H1 (cell line): ENCODE data around the gene ARSI. TPM values are rescaled to one million over a fixed set of nuclear protein-coding genes. Genes with fewer than 3 reads are reported as not detected.
"Not testable (repeated sequence)": the region's sequence is repeated elsewhere in the genome, so short reads cannot be mapped to it uniquely, and the experiment has no call there.

Experiments used
- CTCF ChIA-PET: fragments of 300-600 bp; sonication (Branson Sonifier 250); formaldehyde crosslinking; loops from one replicate; lab custom pipeline; 2021; ENCODE audit not compliant: partially characterized antibody; lab: Charles Lee
- POLR2A ChIA-PET: fragments of 300-600 bp; sonication (Branson Sonifier 250); formaldehyde crosslinking; loops from one replicate; lab custom pipeline; 2021; ENCODE audit warnings: inconsistent platforms; ENCODE audit not compliant: partially characterized antibody; lab: Charles Lee
- DNase-seq, 2 experiments: peaks; one replicate each; pipeline versions ENCODE4 v3.0.0 to v3.0.0-alpha.2; 2010 to 2022; ENCODE audit warnings: low spot score in 2 of 2, low read depth in 1 of 2, mixed read lengths in 1 of 2
- FAIRE-seq: peaks from 2 replicates; lab custom pipeline; 2011; peaks lifted over from hg19 to GRCh38; lab: Jason Lieb, UNC
- H2AFZ ChIP-seq: 2 replicates; pipeline ENCODE4 v1.8.1; 2012; ENCODE audit warnings: low read length, inconsistent platforms
- H2AK5ac ChIP-seq: 2 replicates; pipeline ENCODE4 v1.6.1; 2013; ENCODE audit warnings: low read depth, low read length
- H2BK120ac ChIP-seq: replicated peaks from 2 replicates; pipeline ENCODE3; 2013; ENCODE audit warnings: low read depth, low read length, inconsistent platforms
- H2BK12ac ChIP-seq: 2 replicates; pipeline ENCODE4 v1.6.1; 2013; ENCODE audit warnings: low read depth, low read length
- H2BK15ac ChIP-seq: 2 replicates; pipeline ENCODE4 v1.6.1; 2013; ENCODE audit warnings: low read length
- H2BK20ac ChIP-seq: 2 replicates; pipeline ENCODE4 v1.6.1; 2013; ENCODE audit warnings: low read length
- H2BK5ac ChIP-seq: 2 replicates; pipeline ENCODE4 v1.6.1; 2013; ENCODE audit warnings: low read depth, low read length
- H3K14ac ChIP-seq: 2 replicates; pipeline ENCODE4 v1.6.1; 2013; ENCODE audit warnings: inconsistent platforms; ENCODE audit not compliant: insufficient read length
- H3K18ac ChIP-seq: 2 replicates; pipeline ENCODE4 v1.6.1; 2013; ENCODE audit warnings: low read length; ENCODE audit errors: extremely low read depth
- H3K23ac ChIP-seq: 2 replicates; pipeline ENCODE4 v1.6.1; 2013; ENCODE audit warnings: inconsistent platforms; ENCODE audit not compliant: insufficient read length
- H3K23me2 ChIP-seq: 2 replicates; pipeline ENCODE4 v1.6.1; 2013; ENCODE audit warnings: low read depth, low read length
- H3K27ac ChIP-seq: 2 replicates; pipeline ENCODE4 v1.6.1; 2011; ENCODE audit warnings: low read depth, low read length, inconsistent platforms
- H3K27me3 ChIP-seq, 4 experiments: replicated peaks in 1 of 4; 1 replicate in 1 of 4; 2 replicates in 3 of 4; pipeline versions ENCODE4 v1.6.1 to v1.8.1; 2011 to 2013; ENCODE audit warnings: low read length in 3 of 4, mild to moderate bottlenecking in 3 of 4, inconsistent platforms in 2 of 4, mixed read lengths in 2 of 4, moderate library complexity in 1 of 4; ENCODE audit not compliant: control insufficient read depth in 3 of 4, insufficient read depth in 3 of 4; ENCODE audit errors: extremely low read depth in 1 of 4
- H3K36me3 ChIP-seq, 4 experiments: 2 replicates each; pipeline versions ENCODE4 v1.6.1 to v1.8.1; 2011 to 2013; ENCODE audit warnings: mild to moderate bottlenecking in 4 of 4, low read length in 3 of 4, moderate library complexity in 2 of 4, control low read depth in 1 of 4, inconsistent platforms in 1 of 4; ENCODE audit not compliant: insufficient read depth in 4 of 4, control insufficient read depth in 2 of 4
- H3K4ac ChIP-seq: replicated peaks from 2 replicates; pipeline ENCODE3; 2013; ENCODE audit warnings: low read length, low read depth, mixed read lengths, inconsistent platforms; ENCODE audit not compliant: insufficient read length
- H3K4me1 ChIP-seq, 4 experiments: replicated peaks in 1 of 4; 1 replicate in 1 of 4; 2 replicates in 3 of 4; pipeline versions ENCODE4 v1.6.1 to v1.8.1; 2011 to 2013; ENCODE audit warnings: low read length in 3 of 4, inconsistent platforms in 2 of 4, mixed read lengths in 1 of 4; ENCODE audit not compliant: insufficient read depth in 4 of 4, control insufficient read depth in 3 of 4
- H3K4me2 ChIP-seq, 2 experiments: 2 replicates each; pipeline versions ENCODE4 v1.6.1 to v1.8.1; 2011 to 2013; ENCODE audit warnings: low read depth in 2 of 2, low read length in 2 of 2, control low read depth in 1 of 2, inconsistent platforms in 1 of 2, mild to moderate bottlenecking in 1 of 2; ENCODE audit not compliant: insufficient read depth in 1 of 2
- H3K4me3 ChIP-seq, 4 experiments: fragments of 200-600, 300-600 bp in 1 of 4; sonication (generic), shearing (Covaris generic), sonication (Bioruptor Twin) in 1 of 4; 2 replicates each; pipeline versions ENCODE4 v1.5.1 to v1.8.1; 2011 to 2016; ENCODE audit warnings: low read length in 4 of 4, low read depth in 3 of 4, control low read depth in 2 of 4, inconsistent platforms in 2 of 4, mild to moderate bottlenecking in 2 of 4, mixed read lengths in 1 of 4, moderate library complexity in 1 of 4; ENCODE audit not compliant: insufficient read depth in 2 of 4; ENCODE audit errors: extremely low read depth in 1 of 4
- H3K56ac ChIP-seq: replicated peaks from 2 replicates; pipeline ENCODE3; 2013; ENCODE audit warnings: low read depth, mild to moderate bottlenecking, mixed read lengths, low read length, inconsistent platforms; ENCODE audit not compliant: insufficient read length
- H3K79me1 ChIP-seq: 2 replicates; pipeline ENCODE4 v1.6.1; 2013; ENCODE audit warnings: low read depth, low read length, control low read depth
- H3K79me2 ChIP-seq, 2 experiments: 2 replicates each; pipeline versions ENCODE4 v1.6.1 to v1.8.1; 2012 to 2013; ENCODE audit warnings: low read length in 2 of 2, mild to moderate bottlenecking in 2 of 2, inconsistent platforms in 1 of 2; ENCODE audit not compliant: insufficient read depth in 2 of 2, control insufficient read depth in 1 of 2
- H3K9ac ChIP-seq, 4 experiments: replicated peaks in 1 of 4; 1 replicate in 1 of 4; 2 replicates in 3 of 4; pipeline versions ENCODE4 v1.6.1 to v1.8.1; 2011 to 2013; ENCODE audit warnings: low read depth in 3 of 4, low read length in 3 of 4, control low read depth in 2 of 4, mild to moderate bottlenecking in 2 of 4, moderate library complexity in 2 of 4, inconsistent platforms in 1 of 4; ENCODE audit errors: extremely low read depth in 1 of 4
- H3K9me3 ChIP-seq, 2 experiments: 2 replicates each; pipeline versions ENCODE4 v1.6.1 to v1.8.1; 2012 to 2013; ENCODE audit warnings: mild to moderate bottlenecking in 2 of 2, moderate library complexity in 2 of 2, control low read depth in 1 of 2, inconsistent platforms in 1 of 2, low read depth in 1 of 2, low read length in 1 of 2, mixed read lengths in 1 of 2; ENCODE audit not compliant: insufficient read depth in 2 of 2
- H4K20me1 ChIP-seq, 2 experiments: replicated peaks in 1 of 2; 2 replicates each; pipeline versions ENCODE3 to v1.8.1; 2011 to 2013; ENCODE audit warnings: inconsistent platforms in 2 of 2, low read length in 2 of 2, mild to moderate bottlenecking in 1 of 2; ENCODE audit not compliant: insufficient read depth in 2 of 2, control insufficient read depth in 1 of 2
- H4K5ac ChIP-seq: 2 replicates; pipeline ENCODE4 v1.6.1; 2013; ENCODE audit warnings: low read length, low read depth, mixed read lengths, inconsistent platforms; ENCODE audit not compliant: insufficient read length
- H4K8ac ChIP-seq: 2 replicates; pipeline ENCODE4 v1.8.0; 2013; ENCODE audit warnings: mild to moderate bottlenecking, moderate library complexity, low read length, inconsistent platforms; ENCODE audit not compliant: insufficient read depth; ENCODE audit errors: extremely low read depth
- H4K91ac ChIP-seq: replicated peaks from 2 replicates; pipeline ENCODE3; 2013; ENCODE audit warnings: low read length, mixed read lengths, inconsistent platforms; ENCODE audit not compliant: insufficient read length
- WGBS, 2 experiments: shearing (Covaris generic) in 1 of 2; methylation state at CpG; one replicate each; pipeline versions ENCODE4 v1.1.6 to v1.1.7; 2013 to 2015; ENCODE audit warnings: low lambda C conversion rate in 2 of 2, mixed read lengths in 2 of 2, inconsistent platforms in 1 of 2, low coverage in 1 of 2, missing lambda C conversion rate in 1 of 2; ENCODE audit not compliant: insufficient replicate concordance in 2 of 2, insufficient coverage in 1 of 2, insufficient read length in 1 of 2; ENCODE audit errors: extremely low coverage in 1 of 2, missing lambda C conversion rate in 1 of 2; 5-methylcytosine and 5-hydroxymethylcytosine counted together
- polyA plus RNA-seq, 7 experiments: library from polyadenylated mRNA; depleted of rRNA in 3 of 7; stranded (reverse) in 5 of 7; unstranded in 2 of 7; fragments of >200 nt in 5 of 7; fragments of 200-250 nt in 2 of 7; gene quantifications; 1 replicate in 5 of 7; 2 replicates in 1 of 7; 4 replicates in 1 of 7; pipeline versions ENCODE4 v1.2.1 to v1.2.3, GENCODE V29; 2011 to 2013; ENCODE audit warnings: missing spikeins in 2 of 7, mixed read lengths in 2 of 7
- total RNA-seq: library from RNA; stranded (reverse); fragmentation: NEBNext Ultra II Directional; extraction: Animal tissue kit (Norgen Biotek cat#: 25700); gene quantifications from 2 replicates; pipeline ENCODE4 v1.2.1, GENCODE V29; 2021

The ARSI gene
- total and polyA plus RNA-seq, 2 of the 8 experiments (the other 6 are each of a cell fraction or from before 2014, with no cell fraction given) = 4.5 to 6.7 TPM

DNA sequence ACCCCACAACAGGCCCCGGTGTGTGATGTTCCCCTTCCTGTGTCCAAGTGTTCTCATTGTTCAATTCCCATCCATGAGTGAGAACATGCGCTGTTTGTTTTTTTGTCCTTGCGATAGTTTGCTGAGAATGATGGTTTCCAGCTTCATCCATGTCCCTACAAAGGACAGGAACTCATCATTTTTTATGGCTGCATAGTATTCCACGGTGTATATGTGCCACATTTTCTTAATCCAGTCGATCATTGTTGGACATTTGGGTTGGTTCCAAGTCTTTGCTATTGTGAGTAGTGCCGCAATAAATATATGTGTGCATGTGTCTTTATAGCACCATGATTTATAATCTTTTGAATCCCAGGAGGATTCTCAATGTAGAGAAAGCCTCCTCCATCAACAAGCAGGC, 54.2 kb downstream of the ARSI start:
- H2BK15ac ChIP-seq, H3K4me2 ChIP-seq, H4K5ac ChIP-seq, H3K9ac ChIP-seq, H3K79me2 ChIP-seq, H3K27me3 ChIP-seq, H3K4me3 ChIP-seq, H2AFZ ChIP-seq, H3K23ac ChIP-seq, H2BK20ac ChIP-seq, H3K18ac ChIP-seq, H3K27ac ChIP-seq, H3K14ac ChIP-seq, H2BK5ac ChIP-seq, H3K4me1 ChIP-seq, POLR2A ChIA-PET, H4K20me1 ChIP-seq, FAIRE-seq, H3K4ac ChIP-seq, H2AK5ac ChIP-seq, H3K9me3 ChIP-seq, H2BK120ac ChIP-seq, H4K8ac ChIP-seq, DNase-seq, H3K23me2 ChIP-seq, H3K79me1 ChIP-seq, H3K36me3 ChIP-seq, H2BK12ac ChIP-seq, H3K56ac ChIP-seq, H4K91ac ChIP-seq: not testable (repeated sequence)
- CTCF ChIA-PET = interaction anchor here (0.9 to 2.6 kb wide), 7 partner anchors 11 to 75 kb away, joined by 3 to 10 read pairs (median 4); no protein-coding TSS in a partner anchor
- 89% methylated on average over 5 of the region's 6 CpGs; no CpG with 5 or more reads in 1 of the 2 experiments for WGBS, 2 experiments
